Vagina (tissue), 2 donors: ENCODE data around the gene PGLYRP4.

Experiments
- CTCF ChIP-seq, 3 experiments: fragments of 450-650 bp in 2 of 3; fragments of 200-600 bp in 1 of 3; sonication (generic) in 1 of 3; IDR thresholded peaks; one replicate each; pipeline ENCODE4 v1.5.1; 2017 to 2019; ENCODE audit warnings: antibody characterized with exemption in 3 of 3, mild to moderate bottlenecking in 2 of 3, moderate library complexity in 2 of 3
- POLR2A ChIP-seq, 2 donors: fragments of 450-650 bp; IDR thresholded peaks; one replicate each; pipeline ENCODE4 v1.6.1; 2017; ENCODE audit warnings: antibody characterized with exemption in 2 of 2, mild to moderate bottlenecking in 2 of 2, moderate library complexity in 2 of 2
- POLR2AphosphoS5 ChIP-seq, 2 donors: sonication (generic); formaldehyde crosslinking; IDR thresholded peaks; one replicate each; pipeline ENCODE4 v1.9.0; 2017; ENCODE audit warnings: antibody characterized with exemption in 2 of 2, mild to moderate bottlenecking in 2 of 2, low read depth in 1 of 2; ENCODE audit not compliant: insufficient read depth in 1 of 2

GRCh38 chr1:153305682-153306081, 43.0 kb downstream of the PGLYRP4 start:
- no peak for TF ChIP-seq CTCF (IDR thresholded peaks at IDR 0.05)
- no peak for TF ChIP-seq POLR2A (IDR thresholded peaks at IDR 0.05)
- no peak for TF ChIP-seq POLR2AphosphoS5 (IDR thresholded peaks at IDR 0.05; ENCODE audit: insufficient read depth in 1 of 2, low read depth in 1 of 2)
